Mucosa of descending colon (tissue), 3 donors: ENCODE data around the gene C6orf136. TPM values are rescaled to one million over a fixed set of nuclear protein-coding genes. Genes with fewer than 3 reads are reported as not detected.

ENCODE experiments used
- ATAC-seq: fragments of 200-7000 bp; cut with Tn5 transposase; one replicate; pipeline ENCODE4 v1.9.1; 2020; ENCODE audit warnings: mild to moderate bottlenecking, moderate library complexity
- DNase-seq, 3 donors: peaks; one replicate each; pipeline ENCODE4 v3.0.0-alpha.2; 2020
- H3K36me3 ChIP-seq: fragments of 200-600 bp; one replicate; pipeline ENCODE4 v1.8.0; 2021; ENCODE audit warnings: low read depth, mild to moderate bottlenecking
- H3K4me1 ChIP-seq: fragments of 200-600 bp; one replicate; pipeline ENCODE4 v1.8.0; 2021; ENCODE audit warnings: low read depth, mild to moderate bottlenecking
- H3K4me3 ChIP-seq: fragments of 200-600 bp; one replicate; pipeline ENCODE4 v1.8.0; 2021; ENCODE audit warnings: mild to moderate bottlenecking
- H3K9me3 ChIP-seq: fragments of 200-600 bp; one replicate; pipeline ENCODE4 v1.8.0; 2021; ENCODE audit warnings: mild to moderate bottlenecking
- intact Hi-C, 2 donors: fragments of 100-400 bp; cut with DNase I in 1 of 2; cut with micrococcal nuclease in 1 of 2; formaldehyde crosslinking; loops; one replicate each; pipeline versions ENCODE4 v1.11.0 to v1.11.1; 2022; cut with DNase I, micrococcal nuclease
- total RNA-seq, 3 donors: library from RNA; stranded (reverse); fragmentation: NEBNext Ultra II Directional in 2 of 3; extraction: Animal tissue kit (Norgen Biotek cat#: 25700) in 2 of 3; gene quantifications; one replicate each; pipeline versions ENCODE4 v1.2.1 to v1.2.4, GENCODE V29; 2021 to 2023
- TF ChIP-seq, protein P1 (sequence below): fragments of 200-600 bp; IDR thresholded peaks from one replicate; pipeline ENCODE4 v1.8.0; 2022; ENCODE audit warnings: antibody characterized with exemption, mild to moderate bottlenecking
- donor health status: DM: no; HTN: no; CAD: no; lungs with moderate emphysema.
- donor health status: DM: no; HTN: no; CAD: no.
- donor health status: DM: no; HTN: yes; CAD: no.

The C6orf136 gene
- total RNA-seq, 3 donors from 2014 or later: 46.5 to 88.8 (median 61.8) TPM

DNA sequence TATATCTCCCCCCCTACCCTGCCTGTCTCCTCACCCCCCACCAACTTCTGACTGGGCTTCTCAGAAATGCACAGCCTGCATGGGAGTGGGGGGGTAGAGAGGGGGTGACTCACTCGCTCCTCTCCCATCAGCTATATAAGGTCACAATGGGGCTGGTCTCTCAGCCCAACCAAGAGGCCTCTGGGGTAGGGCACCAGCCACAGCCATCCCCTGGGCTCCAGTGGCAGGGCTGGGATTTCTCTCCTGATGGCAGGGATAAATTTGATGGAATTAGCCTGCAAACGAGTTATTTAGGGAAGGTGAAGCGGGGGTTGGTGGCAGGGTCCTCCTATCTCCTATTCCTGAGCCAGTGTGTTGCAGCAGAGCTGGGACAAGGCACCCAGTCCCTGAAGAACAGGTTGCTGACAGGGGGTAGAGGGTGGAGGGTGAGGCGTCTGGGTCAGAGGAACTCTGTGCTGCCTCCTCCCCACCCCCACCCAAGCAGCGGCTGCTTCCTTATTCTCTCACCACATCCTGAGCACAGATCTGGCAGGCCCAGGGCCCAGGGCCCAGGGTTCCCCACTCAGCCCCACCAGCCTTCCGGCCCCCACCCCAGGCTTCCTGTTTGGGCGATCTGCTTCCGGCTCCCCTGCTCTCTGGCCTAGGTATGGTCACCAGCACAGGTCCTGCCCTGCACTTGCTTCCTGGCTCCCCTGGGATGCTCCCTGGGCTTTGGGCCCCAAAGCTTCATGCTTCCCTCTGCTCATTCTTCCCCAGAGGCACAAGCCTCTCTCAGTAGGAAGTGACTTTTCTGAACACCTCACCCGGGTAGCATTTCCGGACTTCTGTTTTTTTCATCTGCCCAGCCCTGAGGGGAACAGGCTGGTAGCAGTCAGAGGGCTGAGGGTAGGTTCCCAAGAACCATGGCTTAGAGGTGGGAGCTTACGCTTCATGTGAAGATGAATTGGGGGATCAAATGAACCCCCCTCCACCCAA, 35.5 kb downstream of the C6orf136 start:
- Histone ChIP-seq H3K4me1 (peaks cover 18% of the 10 kb centered on the region), H3K9me3 (no peaks in the 10 kb centered on the region), H3K4me3 (peak overlapping the region; percentile 14), H3K36me3 (no peaks in the 10 kb centered on the region)
- DNase-seq (peak; percentile 79 to 96 (median 84)), ATAC-seq (peak; percentile 57)
- TF ChIP-seq, protein P1, sequence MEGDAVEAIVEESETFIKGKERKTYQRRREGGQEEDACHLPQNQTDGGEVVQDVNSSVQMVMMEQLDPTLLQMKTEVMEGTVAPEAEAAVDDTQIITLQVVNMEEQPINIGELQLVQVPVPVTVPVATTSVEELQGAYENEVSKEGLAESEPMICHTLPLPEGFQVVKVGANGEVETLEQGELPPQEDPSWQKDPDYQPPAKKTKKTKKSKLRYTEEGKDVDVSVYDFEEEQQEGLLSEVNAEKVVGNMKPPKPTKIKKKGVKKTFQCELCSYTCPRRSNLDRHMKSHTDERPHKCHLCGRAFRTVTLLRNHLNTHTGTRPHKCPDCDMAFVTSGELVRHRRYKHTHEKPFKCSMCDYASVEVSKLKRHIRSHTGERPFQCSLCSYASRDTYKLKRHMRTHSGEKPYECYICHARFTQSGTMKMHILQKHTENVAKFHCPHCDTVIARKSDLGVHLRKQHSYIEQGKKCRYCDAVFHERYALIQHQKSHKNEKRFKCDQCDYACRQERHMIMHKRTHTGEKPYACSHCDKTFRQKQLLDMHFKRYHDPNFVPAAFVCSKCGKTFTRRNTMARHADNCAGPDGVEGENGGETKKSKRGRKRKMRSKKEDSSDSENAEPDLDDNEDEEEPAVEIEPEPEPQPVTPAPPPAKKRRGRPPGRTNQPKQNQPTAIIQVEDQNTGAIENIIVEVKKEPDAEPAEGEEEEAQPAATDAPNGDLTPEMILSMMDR: no peak
- intact Hi-C loops: no loop called here

GRCh38 chr6:30683183-30683979, 36.4 kb downstream of the C6orf136 start:
- intact Hi-C loops: no loop called here
- peak overlapping the region; percentile 14 for H3K4me3 ChIP-seq
- no peaks in the 10 kb centered on the region for H3K9me3 ChIP-seq
- ATAC-seq (no peak), DNase-seq (peak in 1 of 3 donors; percentile 53)
- H3K4me1 ChIP-seq: peaks cover 24% of the 10 kb centered on the region
- no peaks in the 10 kb centered on the region for H3K36me3 ChIP-seq
- TF ChIP-seq, protein P1: no peak

- peaks cover 21% of the 10 kb centered on the region for H3K4me1 ChIP-seq
- no peak for ATAC-seq
Observed at GRCh38 chr6:30683980-30684338, 37.0 kb downstream of the C6orf136 start.

DNA sequence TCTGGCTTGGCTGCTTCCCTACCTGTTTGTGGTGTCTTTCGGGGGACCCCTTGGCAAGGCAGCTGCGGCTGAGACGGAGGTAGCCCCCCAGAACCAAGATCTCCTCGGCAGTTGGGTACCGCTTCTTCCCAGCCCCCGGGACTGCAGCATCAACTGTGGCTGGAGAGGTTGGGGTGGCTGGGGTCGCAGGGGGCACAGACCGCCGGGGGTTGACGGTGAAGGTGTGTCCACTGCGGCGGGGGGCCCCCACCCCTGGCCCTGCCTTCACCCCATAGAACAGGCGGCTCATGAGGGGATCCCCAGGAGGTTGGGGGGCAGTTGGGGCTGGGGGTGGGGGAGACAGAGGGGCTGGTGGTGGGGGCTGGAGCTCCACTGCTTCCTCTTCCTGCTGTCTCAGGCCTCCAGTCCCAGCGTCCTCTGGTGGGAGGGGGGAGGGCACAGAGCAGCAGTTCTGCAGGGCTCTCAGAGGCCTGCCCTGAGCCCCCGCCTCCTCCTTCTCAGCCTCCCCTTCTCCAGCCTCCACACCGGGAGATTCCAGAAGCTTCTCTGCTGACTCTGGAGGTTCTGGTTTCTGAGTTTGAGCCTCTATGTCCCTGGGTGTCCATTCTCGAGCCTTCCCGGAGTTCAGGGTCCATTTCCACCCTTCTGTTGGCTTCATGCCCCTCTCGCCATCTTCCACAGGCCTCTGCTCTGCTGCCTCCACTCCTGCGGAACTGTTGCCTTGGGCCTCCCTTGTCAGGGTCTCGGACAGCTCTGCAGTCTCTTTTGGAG, 37.6 kb downstream of the C6orf136 start:
- peak in 2 of 3 donors; percentile 72 to 89 for DNase-seq
- intact Hi-C loops: no loop called here
- no peaks in the 10 kb centered on the region for H3K36me3 ChIP-seq
- peaks cover 19% of the 10 kb centered on the region for H3K4me1 ChIP-seq
- peak; percentile 6 for ATAC-seq
- peak overlapping the region; percentile 22 for H3K4me3 ChIP-seq
- no peaks in the 10 kb centered on the region for H3K9me3 ChIP-seq
- TF ChIP-seq, protein P1: no peak

More at GRCh38 chr6:30683980-30684338, 37.0 kb downstream of the C6orf136 start:
- Histone ChIP-seq H3K9me3 (no peaks in the 10 kb centered on the region), H3K4me3 (no peak overlapping the region), H3K36me3 (no peaks in the 10 kb centered on the region)
- intact Hi-C loops: no loop called here
- TF ChIP-seq, protein P1: no peak
- no peak for DNase-seq
